ENCODE data around the gene FGF4.
"Not testable (repeated sequence)": the region's sequence is repeated elsewhere in the genome, so short reads cannot be mapped to it uniquely, and the experiment has no call there.

FGF4 gene

DNA sequence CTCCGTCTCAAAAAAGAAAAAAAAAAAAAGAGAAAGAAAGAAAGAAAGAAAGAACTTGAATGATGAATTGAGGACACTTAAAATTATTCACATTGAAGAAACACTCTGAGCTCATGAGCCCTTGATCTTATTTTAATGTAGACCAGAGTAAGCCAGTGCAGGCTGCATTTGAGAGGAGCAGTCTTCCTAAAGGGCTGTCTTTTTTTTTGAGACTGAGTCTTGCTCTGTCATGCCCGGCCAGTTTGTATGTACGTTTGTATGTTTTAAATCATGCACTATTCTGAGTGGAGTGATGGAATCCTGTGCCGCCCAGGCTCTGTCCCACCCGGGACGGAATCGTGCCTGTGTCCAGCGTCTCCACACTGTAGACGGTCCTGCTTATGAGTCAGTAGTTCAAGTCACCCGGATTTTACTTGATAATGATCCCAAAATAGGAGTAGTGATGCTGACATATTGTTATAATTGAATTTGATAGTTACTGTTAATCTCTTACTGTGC is 9.6 kb downstream of the FGF4 start:
- H3K4me2 ChIP-seq (ENCODE audit: low read depth, low read length, poor library complexity, severe bottlenecking): no peak overlapping the region
- H2AFZ ChIP-seq (ENCODE audit: low read depth, low read length, severe bottlenecking): no peak overlapping the region
- no peaks in the 10 kb centered on the region for H4K20me1 ChIP-seq (ENCODE audit: low read depth, low read length)
- no peak overlapping the region for H3K9ac ChIP-seq (ENCODE audit: low read length)
- no peaks in the 10 kb centered on the region for H3K36me3 ChIP-seq (ENCODE audit: low read length)
- no peaks in the 10 kb centered on the region for H3K79me2 ChIP-seq (ENCODE audit: insufficient read depth, low read length)
- no peaks in the 10 kb centered on the region for H3K9me2 ChIP-seq (replicated peaks; ENCODE audit: insufficient read depth, low read length)
- H3K27ac ChIP-seq (ENCODE audit: low read depth, low read length): no peak overlapping the region
- H3K4me3 ChIP-seq (ENCODE audit: insufficient read depth, low read length, poor library complexity, severe bottlenecking): no peak overlapping the region
- H3K9me3 ChIP-seq (ENCODE audit: insufficient read depth, low read length): no peaks in the 10 kb centered on the region
- no peaks in the 10 kb centered on the region for H3F3A ChIP-seq (ENCODE audit: insufficient read depth)
- H3K27me3 ChIP-seq (ENCODE audit: low read length): no peaks in the 10 kb centered on the region
- no peak for TF ChIP-seq EZH2phosphoT487 (conservative IDR thresholded peaks at IDR 0.05; ENCODE audit: low read length)
- TF ChIP-seq, protein P1, sequence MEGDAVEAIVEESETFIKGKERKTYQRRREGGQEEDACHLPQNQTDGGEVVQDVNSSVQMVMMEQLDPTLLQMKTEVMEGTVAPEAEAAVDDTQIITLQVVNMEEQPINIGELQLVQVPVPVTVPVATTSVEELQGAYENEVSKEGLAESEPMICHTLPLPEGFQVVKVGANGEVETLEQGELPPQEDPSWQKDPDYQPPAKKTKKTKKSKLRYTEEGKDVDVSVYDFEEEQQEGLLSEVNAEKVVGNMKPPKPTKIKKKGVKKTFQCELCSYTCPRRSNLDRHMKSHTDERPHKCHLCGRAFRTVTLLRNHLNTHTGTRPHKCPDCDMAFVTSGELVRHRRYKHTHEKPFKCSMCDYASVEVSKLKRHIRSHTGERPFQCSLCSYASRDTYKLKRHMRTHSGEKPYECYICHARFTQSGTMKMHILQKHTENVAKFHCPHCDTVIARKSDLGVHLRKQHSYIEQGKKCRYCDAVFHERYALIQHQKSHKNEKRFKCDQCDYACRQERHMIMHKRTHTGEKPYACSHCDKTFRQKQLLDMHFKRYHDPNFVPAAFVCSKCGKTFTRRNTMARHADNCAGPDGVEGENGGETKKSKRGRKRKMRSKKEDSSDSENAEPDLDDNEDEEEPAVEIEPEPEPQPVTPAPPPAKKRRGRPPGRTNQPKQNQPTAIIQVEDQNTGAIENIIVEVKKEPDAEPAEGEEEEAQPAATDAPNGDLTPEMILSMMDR (IDR thresholded peaks at IDR 0.05; ENCODE audit: insufficient read depth, low read length, poor library complexity, severe bottlenecking): no peak

DNA sequence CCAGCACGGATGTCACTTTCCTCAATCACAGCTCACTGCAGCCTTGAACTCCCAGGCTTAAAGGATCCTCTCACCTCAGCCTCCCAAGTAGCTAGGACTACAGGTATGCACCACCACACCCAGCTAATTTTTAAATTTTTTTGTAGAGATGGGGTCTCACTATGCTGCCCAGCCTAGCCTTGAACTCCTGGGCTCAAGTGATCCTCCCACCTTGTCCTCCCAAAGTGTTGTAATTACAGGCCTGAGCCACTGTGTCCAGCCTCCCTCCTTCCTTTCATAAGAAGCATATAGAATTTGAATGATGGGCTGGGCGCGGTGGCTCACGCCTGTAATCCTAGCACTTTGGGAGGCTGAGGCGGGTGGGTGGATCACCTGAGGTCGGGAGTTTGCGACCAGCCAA is 10.2 kb downstream of the FGF4 start:
- not testable (repeated sequence) for H3K27ac ChIP-seq (ENCODE audit: low read depth, low read length); H3K27me3 ChIP-seq (ENCODE audit: low read length); H3K9ac ChIP-seq (ENCODE audit: low read length); H3F3A ChIP-seq (ENCODE audit: insufficient read depth); H3K9me2 ChIP-seq (replicated peaks; ENCODE audit: insufficient read depth, low read length); H3K36me3 ChIP-seq (ENCODE audit: low read length); H3K4me2 ChIP-seq (ENCODE audit: low read depth, low read length, poor library complexity, severe bottlenecking); H4K20me1 ChIP-seq (ENCODE audit: low read depth, low read length); H2AFZ ChIP-seq (ENCODE audit: low read depth, low read length, severe bottlenecking); H3K9me3 ChIP-seq (ENCODE audit: insufficient read depth, low read length); H3K4me3 ChIP-seq (ENCODE audit: insufficient read depth, low read length, poor library complexity, severe bottlenecking); H3K79me2 ChIP-seq (ENCODE audit: insufficient read depth, low read length)

DNA sequence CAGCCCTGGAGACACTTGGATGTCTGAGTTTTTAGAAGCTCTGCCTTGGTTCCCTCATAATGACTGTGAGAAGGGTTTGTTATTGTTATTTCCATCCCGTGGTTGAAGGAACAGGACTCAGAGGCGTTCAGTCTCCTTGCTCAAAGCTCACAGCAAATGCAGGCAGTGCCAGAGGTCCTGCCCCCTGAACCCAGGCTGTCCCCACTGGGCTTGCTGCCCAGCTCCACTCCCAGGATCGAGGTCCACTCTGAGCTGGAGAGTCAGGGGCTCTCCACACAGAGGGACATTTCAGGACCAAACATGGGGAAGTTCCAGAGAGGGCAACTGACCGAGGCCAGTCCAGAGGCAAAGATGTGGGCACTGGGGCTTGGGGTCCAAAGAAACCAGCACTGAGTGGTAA is 14.8 kb downstream of the FGF4 start:
- H3K4me3 ChIP-seq (ENCODE audit: insufficient read depth, low read length, poor library complexity, severe bottlenecking): no peak overlapping the region

DNA sequence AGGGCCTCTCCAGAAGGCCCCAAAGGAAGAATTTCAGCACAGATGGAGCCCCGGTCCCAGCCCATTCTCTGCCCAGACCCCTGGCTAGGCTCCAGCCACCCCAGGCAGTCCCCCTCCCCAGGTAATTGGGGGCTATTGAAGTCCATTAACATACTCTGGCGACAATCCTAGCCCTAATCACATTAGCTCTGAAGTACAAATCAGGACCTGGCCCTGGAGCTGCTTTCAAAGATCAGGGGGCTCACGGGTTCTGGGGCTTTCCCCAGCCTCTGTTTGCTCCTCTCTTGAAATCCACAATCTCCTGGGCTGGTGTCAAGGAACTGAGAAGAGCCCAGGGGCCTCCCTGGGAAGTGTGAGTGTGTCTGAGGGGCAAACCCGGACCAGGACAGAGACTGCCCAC is 22.3 kb downstream of the FGF4 start:
- no peak overlapping the region for H3K4me3 ChIP-seq (ENCODE audit: insufficient read depth, low read length, poor library complexity, severe bottlenecking)
- no peak overlapping the region for H3K9ac ChIP-seq (ENCODE audit: low read length)
- H3F3A ChIP-seq (ENCODE audit: insufficient read depth): no peaks in the 10 kb centered on the region
- no peaks in the 10 kb centered on the region for H4K20me1 ChIP-seq (ENCODE audit: low read depth, low read length)
- H3K4me2 ChIP-seq (ENCODE audit: low read depth, low read length, poor library complexity, severe bottlenecking): no peak overlapping the region
- no peaks in the 10 kb centered on the region for H3K9me2 ChIP-seq (replicated peaks; ENCODE audit: insufficient read depth, low read length)
- no peaks in the 10 kb centered on the region for H3K79me2 ChIP-seq (ENCODE audit: insufficient read depth, low read length)
- H2AFZ ChIP-seq (ENCODE audit: low read depth, low read length, severe bottlenecking): no peak overlapping the region
- H3K27ac ChIP-seq (ENCODE audit: low read depth, low read length): no peak overlapping the region
- no peaks in the 10 kb centered on the region for H3K36me3 ChIP-seq (ENCODE audit: low read length)
- H3K27me3 ChIP-seq (ENCODE audit: low read length): no peaks in the 10 kb centered on the region
- TF ChIP-seq, protein P1 (IDR thresholded peaks at IDR 0.05; ENCODE audit: insufficient read depth, low read length, poor library complexity, severe bottlenecking): no peak
- no peak for TF ChIP-seq EZH2phosphoT487 (conservative IDR thresholded peaks at IDR 0.05; ENCODE audit: low read length)
- H3K9me3 ChIP-seq (ENCODE audit: insufficient read depth, low read length): no peaks in the 10 kb centered on the region

More for the DNA sequence above, 14.8 kb downstream of the FGF4 start:
- no peaks in the 10 kb centered on the region for H3F3A ChIP-seq (ENCODE audit: insufficient read depth)
- H3K9me3 ChIP-seq (ENCODE audit: insufficient read depth, low read length): no peaks in the 10 kb centered on the region
- no peaks in the 10 kb centered on the region for H3K27me3 ChIP-seq (ENCODE audit: low read length)
- H3K27ac ChIP-seq (ENCODE audit: low read depth, low read length): no peak overlapping the region
- no peaks in the 10 kb centered on the region for H3K36me3 ChIP-seq (ENCODE audit: low read length)
- no peaks in the 10 kb centered on the region for H4K20me1 ChIP-seq (ENCODE audit: low read depth, low read length)
- no peak overlapping the region for H2AFZ ChIP-seq (ENCODE audit: low read depth, low read length, severe bottlenecking)
- no peak overlapping the region for H3K4me2 ChIP-seq (ENCODE audit: low read depth, low read length, poor library complexity, severe bottlenecking)
- no peaks in the 10 kb centered on the region for H3K9me2 ChIP-seq (replicated peaks; ENCODE audit: insufficient read depth, low read length)
- TF ChIP-seq EZH2phosphoT487 (conservative IDR thresholded peaks at IDR 0.05; ENCODE audit: low read length): no peak
- TF ChIP-seq, protein P1 (IDR thresholded peaks at IDR 0.05; ENCODE audit: insufficient read depth, low read length, poor library complexity, severe bottlenecking): no peak
- no peaks in the 10 kb centered on the region for H3K79me2 ChIP-seq (ENCODE audit: insufficient read depth, low read length)
- H3K9ac ChIP-seq (ENCODE audit: low read length): no peak overlapping the region

Measured in SU-DHL-6 (cell line).